Measurements from ENCODE around the gene NHLH2.

Gene NHLH2

DNA sequence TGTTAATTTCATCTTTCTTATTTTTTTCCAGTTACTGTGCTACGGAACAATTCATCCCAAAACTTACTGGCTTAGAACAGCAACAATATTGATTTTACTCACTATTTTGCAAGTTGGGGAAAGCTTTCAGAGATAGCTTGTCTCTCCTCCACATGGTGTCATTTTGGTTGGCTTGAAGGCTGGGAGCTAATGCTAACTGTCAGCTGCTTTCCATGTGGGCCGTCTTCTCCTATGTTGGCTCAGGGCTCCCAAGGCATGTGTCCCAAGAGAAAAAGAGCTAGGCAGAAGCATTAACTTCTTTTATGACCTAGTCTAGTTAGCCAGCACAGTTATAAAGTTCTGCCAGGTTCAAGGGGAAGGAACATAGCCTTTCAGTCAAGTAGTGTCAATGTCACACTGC, 38.5 kb downstream of the NHLH2 start:
- no peak for DNase-seq (ENCODE audit: low spot score)

DNA sequence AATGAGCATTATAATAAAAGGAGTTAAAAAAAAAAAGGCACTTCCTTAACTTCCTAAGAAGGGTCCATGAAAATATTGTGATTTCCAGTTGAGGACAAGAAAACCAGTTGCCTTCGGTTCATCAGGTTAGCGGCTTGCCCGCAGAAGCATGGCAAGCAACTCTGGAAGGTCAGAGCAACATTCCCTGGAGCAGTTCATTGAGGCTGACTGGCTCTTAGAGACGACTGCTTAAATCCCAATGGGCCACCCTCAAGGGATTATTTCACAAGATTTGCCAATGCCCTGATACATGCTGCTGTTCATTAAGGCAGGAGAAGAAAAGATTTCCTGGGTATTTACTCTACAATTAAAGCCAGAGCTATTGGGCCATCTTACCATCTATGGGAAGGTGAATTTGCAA, 43.4 kb downstream of the NHLH2 start:
- DNase-seq (ENCODE audit: low spot score) = no peak

DNA sequence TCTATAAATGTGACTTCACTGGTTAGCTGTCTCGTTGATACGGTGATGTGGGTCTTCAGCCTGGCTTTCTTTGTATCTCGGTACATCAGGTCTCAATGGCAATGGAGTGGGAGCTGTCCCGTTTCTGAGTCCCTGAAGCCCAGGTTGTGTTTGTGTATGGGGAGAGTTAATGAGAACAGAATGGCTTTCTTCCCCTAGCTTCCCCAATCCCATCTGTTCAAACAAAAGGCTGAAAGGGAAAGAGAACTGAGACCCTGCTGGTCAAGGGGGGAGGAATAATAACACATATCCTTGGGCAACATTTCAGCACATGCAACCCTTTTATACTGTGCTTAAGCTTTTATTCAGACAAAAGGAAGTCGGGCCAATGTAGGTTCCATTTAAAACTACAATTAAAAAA, 44.0 kb downstream of the NHLH2 start:
- DNase-seq (ENCODE audit: low spot score) = no peak

DNA sequence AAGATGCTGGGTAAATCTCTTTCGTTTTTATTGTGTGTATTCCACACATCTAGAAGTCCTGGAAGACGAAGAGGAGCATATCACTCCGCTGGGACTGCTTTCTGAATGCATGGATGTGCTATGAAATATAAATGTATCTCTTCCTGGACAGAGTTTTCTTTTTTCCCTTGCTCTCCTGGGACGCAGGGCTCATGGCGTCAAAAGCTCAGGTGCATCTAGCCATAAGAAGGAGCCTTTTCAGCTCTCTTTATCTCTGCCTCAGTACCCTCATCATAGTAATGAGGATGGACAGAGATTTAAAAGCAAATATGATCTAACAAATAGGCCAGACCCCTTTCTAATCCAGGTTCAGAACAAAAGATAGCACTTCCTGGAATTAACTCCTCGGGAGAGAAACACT, 44.9 kb downstream of the NHLH2 start:
- DNase-seq (ENCODE audit: low spot score) = no peak

DNA sequence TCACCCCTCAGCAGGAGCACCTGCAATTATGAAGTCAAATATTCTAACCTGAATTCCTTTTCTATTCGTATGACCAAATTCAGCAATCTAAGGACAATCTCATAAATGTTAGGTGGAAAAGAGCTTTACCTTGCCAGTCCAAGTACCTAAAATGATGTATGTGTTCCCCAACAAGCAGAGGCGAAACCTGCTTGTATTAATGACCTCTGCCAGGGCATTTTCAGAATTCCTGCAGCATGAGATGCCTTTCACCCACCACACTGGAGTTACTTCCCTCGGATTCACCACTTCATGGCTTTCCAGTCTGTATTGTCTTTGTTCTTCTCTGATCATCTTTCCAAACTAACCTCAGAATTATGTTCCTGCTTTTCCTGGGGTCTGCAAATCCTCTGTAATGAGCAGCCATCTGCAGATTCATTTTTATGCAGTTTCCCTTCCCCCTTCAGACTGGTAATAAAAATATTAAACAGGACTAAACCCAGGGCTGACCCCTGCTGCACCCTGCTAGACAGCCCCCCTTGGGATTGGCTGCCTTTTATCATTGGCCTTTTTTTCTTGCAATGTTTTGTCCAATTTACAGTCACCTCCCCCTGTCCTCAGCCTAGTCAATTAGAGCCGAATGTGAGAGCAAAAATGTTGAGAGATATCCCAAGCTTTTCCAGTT, 45.8 kb downstream of the NHLH2 start:
- no peak for DNase-seq (ENCODE audit: low spot score)

DNA sequence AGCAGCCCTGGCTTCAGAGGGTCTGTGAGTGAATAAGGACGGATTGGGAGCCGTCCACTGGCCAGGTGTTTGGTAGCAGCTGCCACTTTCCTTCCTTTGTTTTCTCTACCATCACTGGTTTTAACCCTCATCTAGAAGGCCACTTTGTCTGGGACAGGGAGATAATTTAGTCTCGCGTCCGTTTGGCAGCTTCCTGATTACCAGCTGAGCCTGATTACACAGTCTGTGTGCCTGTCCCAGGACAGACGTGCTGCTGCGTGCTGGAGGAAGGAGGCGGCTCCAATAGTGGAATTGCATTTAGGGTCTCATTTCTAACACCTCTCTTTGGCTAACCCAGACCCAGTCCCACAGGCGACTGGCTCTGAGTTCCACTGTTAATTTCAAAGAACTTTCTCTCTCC, 47.8 kb downstream of the NHLH2 start:
- no peak for DNase-seq (ENCODE audit: low spot score)

DNA sequence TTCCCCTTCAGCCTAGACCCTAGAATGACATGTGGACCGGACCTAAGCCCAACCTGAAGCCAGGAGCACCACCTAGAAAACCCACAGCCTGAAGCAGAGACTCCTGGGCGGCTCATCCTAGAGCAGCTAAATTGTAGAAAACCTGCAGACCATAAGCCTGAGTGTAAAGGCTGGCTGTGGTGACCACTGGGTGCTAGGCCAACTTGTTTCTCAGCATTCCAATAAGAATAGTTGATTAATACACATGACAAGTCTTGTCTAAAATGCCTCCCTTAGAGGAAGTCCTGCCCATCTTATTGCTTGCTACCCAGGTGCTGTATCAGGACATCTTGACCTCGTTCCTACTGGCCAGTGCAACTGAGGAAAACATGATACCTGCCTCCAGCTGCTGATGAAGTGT, 49.1 kb downstream of the NHLH2 start:
- DNase-seq (ENCODE audit: low spot score) = no peak

DNA sequence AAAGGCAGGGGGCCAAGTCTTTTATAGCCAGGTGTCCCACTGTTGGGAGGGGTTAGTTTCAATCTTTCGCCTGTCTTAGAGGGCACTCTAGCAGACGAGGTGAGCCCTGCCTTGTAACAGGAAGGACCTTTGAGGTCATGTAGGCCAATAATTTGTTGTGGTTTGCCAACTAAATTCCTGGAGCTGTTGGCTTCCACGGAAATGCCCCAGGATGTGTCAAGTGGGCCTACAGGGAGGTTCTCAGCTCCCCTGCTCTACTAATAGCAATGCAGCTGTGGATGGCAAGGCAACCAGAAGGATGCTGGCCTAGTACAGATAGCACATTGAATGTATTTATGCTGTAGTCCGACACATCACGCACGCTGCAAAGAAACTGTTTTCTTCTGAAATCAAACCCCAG, 50.1 kb downstream of the NHLH2 start:
- no peak for DNase-seq (ENCODE audit: low spot score)

DNA sequence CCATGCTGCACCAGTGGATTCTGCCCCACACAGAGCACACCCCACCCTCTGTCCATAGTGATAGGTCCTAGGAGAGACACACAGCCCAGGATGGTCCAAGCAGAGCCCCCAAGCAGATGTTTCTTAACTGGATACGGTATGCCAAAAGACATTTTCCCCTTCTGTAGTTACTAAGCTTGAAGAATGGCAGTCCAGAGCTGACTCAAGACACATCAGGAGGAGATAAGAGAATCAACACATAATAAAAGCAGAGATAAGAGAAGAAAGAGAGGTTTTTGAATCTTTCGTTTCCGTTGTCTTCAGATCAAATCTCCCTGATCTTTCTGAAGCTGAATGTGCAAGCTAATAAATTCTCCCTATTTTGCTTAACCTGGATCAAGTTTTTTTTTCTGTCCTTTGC, 50.6 kb downstream of the NHLH2 start:
- no peak for DNase-seq (ENCODE audit: low spot score)

Measured in CD4-positive, alpha-beta T cell treated with Interleukin-15 for 4 hours (primary cell).